NCI-H146 (cell line): ENCODE results near the gene P2RX6.
"Not testable (repeated sequence)": the region's sequence is repeated elsewhere in the genome, so short reads cannot be mapped to it uniquely, and the experiment has no call there.

ENCODE experiments used
- DNase-seq: peaks from one replicate; lab custom pipeline; 2025; lab: John Stamatoyannopoulos, UW

The P2RX6 gene

DNA sequence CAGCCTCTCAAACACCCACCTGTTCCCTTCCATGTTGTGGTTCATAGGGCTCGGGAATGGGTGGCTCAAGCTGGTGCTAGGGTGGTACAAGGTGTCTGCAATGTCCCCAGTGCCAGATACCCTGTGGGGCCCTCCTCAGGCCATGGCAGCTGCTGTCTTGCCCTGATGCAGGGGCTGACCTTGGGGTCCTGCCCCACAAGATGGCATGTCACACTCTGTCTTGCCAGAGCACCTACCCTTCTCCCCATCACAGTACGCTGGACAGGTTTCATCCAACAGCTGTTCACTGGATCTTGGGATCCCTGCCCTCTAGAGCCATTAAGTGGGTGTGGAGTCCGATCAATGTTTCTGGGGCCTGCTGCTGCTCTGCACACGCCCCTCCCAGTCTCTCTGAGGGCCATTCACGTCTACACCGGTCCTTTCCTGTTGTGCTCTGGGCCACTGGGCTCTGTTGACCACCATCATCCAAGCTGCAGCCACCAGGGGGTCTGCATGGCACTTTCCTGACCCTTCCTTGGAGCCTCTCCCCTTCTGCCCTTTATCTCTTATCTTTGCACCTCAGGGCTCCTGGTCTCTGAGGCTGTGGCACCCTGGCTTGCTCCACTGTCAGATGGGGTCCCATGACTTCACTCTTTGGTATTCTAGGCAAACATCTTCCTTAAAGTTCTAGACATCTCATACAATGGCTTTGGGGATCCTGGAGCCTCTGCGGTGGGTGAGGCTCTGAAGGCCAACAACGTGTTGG lies 37.9 kb downstream of the P2RX6 start:
- no peak for DNase-seq

GRCh38 chr22:21054046-21054713 lies 39.2 kb downstream of the P2RX6 start:
- no peak for DNase-seq

DNA sequence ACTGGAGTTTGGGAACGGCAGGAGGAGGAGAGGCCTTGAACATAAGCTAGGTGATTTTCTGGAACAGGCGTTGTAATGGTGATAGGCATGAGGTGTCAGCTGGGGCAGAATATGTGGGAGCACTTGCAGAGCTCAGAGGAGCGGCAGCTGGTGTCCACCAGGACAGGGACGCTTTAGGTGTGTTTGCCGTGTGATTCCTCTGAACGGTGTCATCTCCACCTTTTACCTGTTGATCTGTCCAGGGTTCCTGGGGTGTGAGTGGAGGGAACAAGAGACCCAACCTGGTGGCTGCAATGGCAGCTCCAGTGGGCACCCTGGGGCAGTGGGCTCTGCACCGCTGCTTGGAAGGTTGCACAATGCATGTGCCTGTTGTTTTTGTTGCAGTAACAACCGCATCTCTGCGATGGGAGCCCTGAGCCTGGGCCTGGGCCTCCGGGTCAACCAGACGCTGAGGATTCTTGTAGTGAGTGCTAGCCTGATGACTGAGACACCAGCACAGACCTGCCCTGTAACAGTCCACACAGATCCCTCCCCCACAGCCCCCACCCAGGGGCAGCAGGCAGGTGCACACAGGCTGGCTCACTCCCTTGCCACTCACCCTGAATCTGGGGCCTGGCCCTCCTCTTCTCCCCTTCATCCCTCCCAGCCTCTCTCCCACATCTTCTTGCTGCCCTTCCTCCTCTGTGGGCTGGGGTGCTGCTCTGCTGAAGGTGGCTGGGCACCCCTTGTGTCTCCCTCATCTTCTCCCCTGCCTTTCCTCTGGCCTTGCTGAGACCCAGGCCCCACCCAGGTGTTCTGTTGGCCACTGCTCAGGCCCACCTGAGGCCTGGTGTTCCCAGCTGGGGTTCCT lies 40.0 kb downstream of the P2RX6 start:
- no peak for DNase-seq

GRCh38 chr22:21055564-21055834 lies 40.5 kb downstream of the P2RX6 start:
- DNase-seq: no peak

- DNase-seq: no peak
These were observed 40.9 kb downstream of the P2RX6 start for GRCh38 chr22:21055880-21056319.

DNA sequence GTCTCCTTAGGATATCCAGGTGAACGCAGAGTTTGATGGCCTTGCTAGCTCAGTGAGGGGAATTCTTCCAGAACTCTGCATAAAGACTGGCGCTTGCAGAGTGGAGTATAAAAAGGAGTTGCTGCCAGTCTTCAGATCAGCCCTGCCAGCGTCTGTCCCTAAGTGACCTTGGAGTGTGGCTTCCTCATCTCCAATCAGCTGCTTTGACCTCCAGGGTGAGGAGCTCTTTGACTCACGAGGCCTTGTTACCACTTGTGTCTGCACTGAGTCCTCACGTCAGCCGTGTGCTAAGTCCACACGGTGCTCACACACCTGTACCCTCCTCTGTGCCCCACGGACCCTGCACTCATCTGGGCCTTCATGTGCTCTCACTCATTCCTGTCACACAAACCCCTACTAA lies 45.4 kb downstream of the P2RX6 start:
- DNase-seq: not testable (repeated sequence)

DNA sequence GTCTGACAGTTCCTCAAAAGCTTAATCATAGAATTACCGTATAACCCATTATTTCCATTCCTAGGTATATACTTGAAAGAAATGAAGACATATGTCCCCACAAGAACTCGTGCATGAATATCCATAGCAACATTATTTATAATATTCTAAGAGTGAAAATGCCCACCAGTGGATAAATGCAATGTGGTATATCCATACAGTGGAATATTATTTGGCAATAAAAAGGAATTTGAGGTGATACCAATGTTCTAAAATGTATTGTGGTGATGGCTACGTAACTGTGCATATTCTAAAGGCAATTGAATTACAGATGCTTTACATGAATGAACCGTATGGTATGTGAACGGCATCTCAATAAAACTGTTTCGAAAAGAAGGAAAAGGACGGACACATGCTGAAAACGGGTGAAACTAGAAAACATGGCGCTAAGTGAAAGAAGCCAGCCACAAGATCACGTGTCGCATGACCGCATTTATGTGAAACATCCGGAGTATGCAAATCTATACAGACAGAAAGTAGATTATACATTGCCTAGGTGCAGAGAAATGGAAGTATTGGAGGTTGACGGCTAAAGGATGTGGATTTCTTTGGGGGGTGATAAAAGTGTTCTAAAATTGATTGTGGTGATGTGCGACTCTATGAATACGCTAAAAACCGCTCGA lies 46.8 kb downstream of the P2RX6 start:
- not testable (repeated sequence) for DNase-seq

DNA sequence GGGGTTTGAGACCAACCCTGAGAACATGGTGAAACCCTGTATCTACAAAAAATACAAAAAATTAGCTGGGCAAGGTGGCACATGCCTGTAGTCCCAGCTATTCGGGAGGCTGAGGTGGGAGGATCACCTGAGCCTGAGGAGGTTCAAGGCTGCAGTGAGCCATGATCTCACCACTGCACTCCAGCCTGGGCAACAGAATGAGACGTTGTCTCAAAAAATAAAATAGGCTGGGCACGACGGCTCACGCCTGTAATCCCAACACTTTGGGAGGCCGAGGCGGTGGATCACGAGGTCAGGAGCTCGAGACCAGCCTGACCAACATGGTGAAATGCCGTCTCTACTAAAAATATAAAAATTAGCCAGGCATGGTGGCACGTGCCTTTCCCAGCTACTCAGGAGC lies 49.5 kb downstream of the P2RX6 start:
- not testable (repeated sequence) for DNase-seq

DNA sequence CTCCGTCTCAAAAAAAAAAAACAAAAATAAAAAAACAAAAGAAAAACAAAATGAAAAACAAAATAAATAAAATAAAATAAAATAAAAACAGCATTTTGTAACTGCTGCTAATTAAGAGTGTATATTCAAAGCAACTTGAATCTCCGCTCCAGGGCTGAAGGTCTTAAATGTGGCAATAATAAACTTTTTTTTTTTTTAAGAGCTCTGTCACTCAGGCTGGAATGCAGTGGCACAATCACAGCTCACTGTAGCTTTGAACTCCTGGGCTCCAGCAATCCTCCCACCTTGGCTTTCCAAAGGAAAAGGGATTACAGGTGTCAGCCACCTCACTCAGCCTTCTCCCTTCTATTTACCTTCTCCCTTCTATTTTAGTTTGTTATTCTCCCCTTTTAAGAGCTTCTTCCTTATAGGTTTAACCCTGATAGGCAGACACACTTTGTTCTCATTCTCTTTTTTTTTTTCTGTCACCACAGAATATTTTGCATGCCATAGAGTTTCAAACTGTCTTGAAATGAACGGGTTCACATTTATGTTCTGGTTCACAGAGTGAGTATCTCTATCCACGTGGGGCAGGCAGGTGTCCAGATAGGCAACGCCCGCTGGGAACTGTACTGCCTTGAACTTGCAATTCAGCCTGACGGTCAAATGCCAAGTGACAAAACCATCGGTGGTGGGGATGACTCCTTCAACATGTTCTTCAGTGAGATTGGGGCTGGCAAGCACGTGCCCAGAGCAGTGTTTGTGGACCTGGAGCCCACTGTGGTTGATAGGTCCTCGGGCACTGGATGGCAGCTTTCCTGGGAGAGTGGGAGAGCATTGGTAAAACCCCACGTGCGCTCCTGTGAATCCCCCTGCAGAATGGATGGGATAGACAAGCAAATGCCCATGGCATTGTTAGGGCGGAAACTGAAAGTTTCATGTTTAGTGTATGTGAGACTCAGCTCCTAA lies 50.2 kb downstream of the P2RX6 start:
- no peak for DNase-seq

DNA sequence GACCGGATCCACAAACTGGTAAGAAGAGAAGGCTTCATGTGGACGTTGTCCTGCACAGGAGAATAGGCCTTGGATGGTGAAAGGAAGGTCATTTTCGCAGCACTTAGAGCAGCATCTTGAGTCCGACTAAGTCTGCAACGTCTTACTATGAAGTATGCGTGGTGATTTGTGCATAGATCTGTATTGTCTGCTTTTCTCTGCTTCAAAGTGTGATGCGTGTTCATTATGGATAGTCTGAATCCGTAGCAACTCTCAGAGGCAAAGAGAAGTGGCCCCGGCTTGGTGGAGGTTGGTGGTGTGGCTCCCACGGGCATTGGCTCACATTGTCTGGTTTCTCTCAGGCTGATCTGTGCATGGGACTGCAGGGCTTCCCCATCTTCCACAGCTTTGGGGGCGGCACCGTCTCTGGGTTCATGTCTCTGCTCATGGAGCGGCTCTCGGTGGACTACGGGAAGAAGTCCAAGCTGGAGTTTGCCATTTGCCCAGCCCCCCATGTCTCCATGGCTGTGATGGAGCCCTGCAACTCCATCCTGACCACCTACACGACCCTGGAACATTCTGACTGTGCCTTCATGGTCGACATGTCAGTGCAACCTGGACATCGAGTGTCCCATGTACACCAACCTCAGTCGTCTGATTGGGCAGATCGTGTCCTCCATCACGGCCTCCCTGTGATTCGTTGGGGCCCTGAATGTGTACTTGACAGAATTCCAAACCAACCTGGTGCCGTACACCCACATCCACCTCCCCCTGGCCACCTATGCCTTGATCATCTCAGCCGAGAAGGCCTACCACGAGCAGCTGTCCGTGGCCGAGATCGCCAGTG lies 52.3 kb downstream of the P2RX6 start:
- no peak for DNase-seq

DNA sequence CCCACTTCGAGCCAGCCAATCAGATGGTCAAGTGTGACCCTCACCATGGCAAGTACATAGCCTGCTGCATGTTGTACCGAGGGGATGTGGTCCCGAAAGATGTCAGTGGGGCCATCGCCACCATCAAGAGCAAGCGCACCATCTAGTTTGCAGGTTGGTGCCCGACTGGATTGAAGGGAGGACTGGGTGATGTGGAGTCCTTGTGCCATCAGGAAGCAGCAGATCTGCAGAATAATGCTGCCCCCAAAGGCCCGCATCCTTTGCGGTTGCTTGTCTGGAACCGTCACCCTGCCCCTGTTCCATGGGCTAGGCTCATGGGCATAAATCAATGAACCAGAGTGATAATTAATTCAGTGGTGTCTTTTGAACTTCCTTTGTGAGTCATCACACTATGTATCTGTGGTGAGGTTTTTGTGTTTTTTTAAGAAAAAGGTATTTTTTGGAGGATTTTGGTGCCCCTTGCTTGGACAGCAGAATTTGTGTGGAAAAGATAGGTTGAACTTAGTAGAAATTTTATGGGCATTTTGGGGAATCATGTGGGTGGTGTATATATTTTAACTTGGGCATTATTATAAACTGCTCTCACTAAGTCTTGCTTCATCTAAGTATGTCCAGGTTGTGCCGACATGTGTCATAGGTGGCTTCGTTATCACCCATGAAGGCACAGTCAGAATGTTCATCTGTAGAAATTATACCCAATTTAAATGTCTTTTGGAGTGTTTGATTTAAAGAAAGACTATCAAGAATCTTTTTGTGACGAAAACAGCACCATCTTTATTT lies 53.1 kb downstream of the P2RX6 start:
- DNase-seq: no peak

DNA sequence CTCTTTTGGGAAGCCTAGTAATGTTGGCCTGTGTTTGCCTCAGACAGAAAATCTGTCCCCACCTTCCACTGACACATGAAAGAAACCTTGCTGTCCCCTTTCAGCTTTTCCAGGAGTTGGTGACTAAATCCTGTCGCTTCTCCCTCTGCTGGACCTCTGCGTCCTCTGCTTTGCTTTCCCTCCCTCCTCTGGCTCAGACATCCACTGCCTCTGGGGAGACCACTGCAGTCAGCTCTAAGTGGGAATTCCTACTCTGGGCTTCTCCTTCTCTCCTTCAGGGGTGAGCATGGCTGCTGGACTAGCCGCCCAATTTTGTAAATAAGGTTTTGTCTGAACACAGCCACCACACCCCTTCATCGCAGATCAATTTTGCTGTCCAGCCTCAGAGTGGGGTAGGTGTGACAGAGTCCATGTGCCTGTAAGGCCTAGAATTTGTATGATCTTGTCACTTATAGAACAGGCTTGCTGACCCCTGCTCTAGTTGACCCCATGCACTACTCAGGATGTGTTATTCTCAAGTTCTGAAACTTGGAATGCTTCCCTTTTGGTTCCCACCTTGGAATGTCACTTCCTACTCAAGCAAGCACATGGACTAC lies 53.8 kb downstream of the P2RX6 start:
- no peak for DNase-seq

DNA sequence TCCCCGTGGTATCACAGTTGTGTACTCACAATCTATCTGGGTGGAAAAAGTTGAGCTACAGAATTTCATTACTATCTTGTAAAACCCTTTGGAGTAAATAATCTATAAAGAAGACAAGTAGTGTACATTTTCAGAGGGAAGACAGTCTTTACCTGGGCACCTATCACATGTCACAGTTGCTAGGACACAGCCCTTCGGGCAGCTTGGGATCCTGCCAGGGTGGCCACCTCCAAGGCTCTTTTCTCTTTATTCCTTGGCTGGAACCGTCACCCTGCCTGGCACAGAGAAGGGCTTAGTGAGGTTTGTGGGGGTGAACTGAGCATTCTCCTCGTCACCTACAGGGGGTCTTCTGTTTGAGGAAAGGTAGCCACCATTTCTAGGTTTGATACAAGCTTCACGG lies 54.4 kb downstream of the P2RX6 start:
- DNase-seq: no peak

DNA sequence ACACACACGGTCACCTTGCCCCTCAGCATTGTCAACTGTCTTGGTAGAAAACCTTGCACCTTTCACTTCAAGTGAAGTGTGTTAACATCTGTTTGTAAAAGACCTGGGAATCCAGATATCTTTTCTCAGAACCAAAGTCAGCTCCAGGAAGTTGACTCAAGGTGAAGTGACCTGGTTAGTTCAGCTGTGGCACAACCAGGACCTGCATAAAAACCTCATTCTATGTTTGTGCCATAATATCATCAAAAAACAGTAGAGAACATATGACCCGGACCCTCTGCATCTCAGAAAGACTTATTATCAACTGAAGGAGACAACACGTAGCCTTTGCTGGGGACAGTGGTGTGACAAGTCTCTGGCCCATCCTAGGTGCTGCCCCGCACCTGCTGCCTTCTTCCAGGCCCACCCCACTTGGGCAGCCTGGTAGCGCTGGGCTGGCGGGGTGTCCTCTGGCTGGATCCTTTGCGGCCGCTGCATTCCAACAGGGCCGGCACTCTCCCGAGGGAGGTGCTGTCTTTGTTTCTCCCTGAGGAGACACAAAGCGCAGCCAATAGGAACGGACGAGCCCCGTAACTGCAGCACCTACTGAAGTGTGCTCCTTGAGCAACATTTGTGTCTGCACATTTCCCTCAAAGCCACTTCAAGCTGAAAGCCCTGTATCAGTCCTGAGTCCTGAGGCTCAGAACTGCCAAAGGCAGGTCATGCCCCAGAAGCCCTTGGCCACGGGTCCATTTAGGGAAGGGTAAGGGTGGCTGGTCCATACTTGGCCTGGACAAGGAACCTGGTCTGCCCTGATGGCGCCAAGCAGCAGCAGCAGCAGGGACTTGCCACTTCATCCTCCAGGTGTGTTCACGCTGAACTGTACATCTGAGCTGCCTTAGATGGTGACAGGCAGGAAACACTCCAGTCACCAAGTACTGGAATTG lies 56.0 kb downstream of the P2RX6 start:
- DNase-seq: no peak

- DNase-seq: not testable (repeated sequence)
These were observed 56.8 kb downstream of the P2RX6 start for GRCh38 chr22:21071796-21072195.

DNA sequence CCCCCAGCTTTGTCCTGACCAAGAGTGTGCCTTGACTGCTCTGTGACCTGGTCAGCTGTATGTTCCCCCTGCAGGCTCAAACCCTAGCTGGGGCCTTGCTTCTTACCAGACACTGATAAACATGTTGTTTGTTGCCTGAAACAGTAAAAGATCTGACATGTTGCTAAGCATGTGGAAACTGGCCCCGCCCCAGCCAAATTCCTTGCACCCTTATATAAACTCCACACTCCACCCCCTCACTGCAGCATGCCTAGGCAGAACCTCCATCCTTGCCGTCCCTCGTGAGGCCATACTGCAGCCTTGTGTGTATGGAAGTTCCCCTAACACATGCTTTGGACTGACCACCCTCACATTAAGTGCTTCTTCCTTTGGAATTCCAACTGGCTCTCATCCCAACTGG lies 58.1 kb downstream of the P2RX6 start:
- no peak for DNase-seq

DNA sequence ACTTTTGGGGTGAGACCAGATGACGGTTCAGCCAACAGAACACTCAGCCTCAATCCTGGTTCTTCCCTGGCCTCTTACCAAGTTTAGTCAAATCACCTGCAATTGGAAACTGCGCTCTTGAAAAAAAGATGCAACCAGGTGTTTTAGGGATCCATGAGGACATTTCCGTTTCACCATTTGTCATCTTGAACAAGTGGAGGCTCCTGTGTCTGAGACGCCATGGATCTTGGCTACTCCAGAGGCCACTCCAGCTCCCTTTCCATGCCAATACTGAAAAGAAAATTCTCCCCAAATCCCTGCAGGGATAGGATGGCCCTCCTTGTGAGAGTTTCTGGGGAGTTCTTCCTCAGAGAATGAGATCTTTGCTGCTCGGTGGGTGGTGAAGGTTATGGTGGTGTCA lies 58.5 kb downstream of the P2RX6 start:
- DNase-seq: no peak

DNA sequence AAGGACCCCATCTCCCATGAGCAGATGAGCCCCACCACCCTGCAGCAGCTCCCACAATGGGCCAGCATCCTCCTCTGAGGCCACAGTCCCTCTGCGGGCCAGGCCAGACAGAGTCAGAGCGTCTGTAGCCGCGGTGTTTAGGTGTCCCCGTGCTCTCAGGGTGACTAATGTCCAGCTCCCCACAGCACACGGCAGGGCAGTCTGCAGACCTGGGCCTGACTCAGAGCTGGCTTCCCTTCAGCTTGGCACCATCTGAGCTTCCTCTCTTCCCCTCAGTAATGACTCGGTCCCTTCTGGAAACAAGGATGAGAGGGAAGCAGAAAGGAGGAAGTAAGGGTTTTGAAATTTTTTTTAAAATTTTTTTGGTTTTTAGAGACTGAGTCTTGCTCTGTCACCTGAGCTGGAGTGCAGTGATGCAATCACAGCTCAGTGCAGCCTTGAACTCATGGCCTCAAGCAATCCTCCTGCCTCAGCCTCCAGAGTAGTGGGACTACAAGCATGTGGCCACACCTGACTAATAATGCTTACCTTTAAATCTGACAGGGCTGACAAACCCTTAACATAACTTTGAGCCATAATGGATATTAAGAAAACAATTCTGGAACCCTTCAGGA lies 59.2 kb downstream of the P2RX6 start:
- no peak for DNase-seq
